GM12891 (cell line): ENCODE measurements around the gene RFX6.

ENCODE experiments used
- PAX5 ChIP-seq: IDR thresholded peaks from 2 replicates; pipeline ENCODE4 v1.6.1; 2011; ENCODE audit warnings: low read length, moderate library complexity, mild to moderate bottlenecking; ENCODE audit not compliant: insufficient read depth, severe bottlenecking
- POLR2A ChIP-seq: IDR thresholded peaks from 2 replicates; pipeline ENCODE4 v1.6.1; 2011; ENCODE audit warnings: low read depth, low read length, control low read depth
- POLR2AphosphoS5 ChIP-seq: IDR thresholded peaks from 2 replicates; pipeline ENCODE4 v1.6.1; 2011; ENCODE audit warnings: low read depth, low read length, control low read depth
- SPI1 ChIP-seq: IDR thresholded peaks from 2 replicates; pipeline ENCODE4 v1.6.1; 2011; ENCODE audit warnings: low read depth, low read length, control low read depth
- TAF1 ChIP-seq: IDR thresholded peaks from 2 replicates; pipeline ENCODE4 v1.6.1; 2011; ENCODE audit warnings: low read depth, low read length, control low read depth

DNA sequence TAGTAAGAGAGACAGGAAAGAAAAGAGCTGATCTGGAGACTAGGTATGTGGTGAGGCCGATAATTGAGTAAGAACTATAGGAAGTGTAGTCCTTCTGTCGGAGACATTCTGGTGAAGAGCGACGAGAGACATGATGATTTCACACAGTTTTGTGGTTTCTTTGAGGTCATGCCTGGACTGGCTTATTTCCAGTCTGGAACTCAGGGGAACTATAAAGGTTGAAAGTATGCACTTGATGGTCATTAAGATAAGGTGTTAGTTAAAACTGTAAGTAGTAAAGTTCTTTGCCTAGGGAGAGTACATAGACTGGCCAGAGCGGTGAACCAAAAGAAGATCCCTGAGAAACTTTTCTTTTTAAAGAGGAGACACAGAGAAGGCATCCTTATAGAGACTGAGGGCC lies 68.8 kb downstream of the RFX6 start:
- TF ChIP-seq TAF1 (no peak), POLR2AphosphoS5 (no peak), POLR2A (no peak), PAX5 (no peak), SPI1 (no peak)
